NCI-H526 treated with DMSO at 0.1 percent for 48 hours (cell line): ENCODE measurements around the gene CDH4.

Experiments used
- DNase-seq: peaks from one replicate; lab custom pipeline; 2025; lab: John Stamatoyannopoulos, UW

CDH4 gene

DNA sequence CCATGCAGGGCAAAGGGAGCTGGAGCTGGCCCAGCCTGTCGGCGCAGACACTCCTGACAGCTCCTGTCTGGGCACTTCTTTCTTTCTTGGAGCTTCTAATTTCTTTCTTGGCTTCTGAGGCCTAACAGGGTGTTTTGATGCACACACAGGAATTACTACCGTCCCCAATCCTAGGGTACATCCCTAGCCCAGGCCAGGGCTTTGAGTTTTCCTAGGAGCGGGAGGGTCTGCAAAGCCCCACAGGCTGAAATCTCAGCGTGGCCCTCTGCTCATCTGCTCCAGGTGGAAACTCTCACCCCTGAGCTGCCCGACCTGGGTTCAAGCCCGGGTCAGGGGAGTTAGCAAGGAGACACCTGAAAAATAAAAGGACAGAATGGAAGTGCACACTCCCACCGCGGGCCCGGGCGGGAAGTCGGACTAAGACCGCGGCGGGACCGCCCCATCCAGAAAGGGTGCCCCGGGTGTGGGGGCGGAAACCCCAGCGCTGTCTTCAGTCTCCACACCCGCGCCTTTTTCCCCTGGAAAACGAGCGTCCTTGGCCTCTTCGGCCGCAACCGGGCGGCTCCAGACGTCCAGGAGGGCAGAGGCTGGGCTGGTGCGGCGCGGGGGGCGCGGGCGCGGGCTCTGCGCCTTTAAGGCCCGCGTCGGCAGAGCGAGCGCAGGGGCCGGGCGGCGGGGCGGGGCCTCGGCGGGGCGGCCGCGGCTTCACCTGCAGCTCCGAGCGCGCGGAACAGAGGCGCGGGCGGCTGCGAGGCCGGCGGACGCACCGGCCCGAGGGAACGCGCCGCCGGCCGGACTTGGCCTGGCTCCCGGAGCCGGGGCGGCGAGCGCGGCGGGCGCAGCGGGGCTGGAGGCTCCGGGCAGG, at the start of gene CDH4:
CDH4 (plus strand) TSS at position 733 of the 865 bp plus-strand sequence.
- DNase-seq: peak; percentile 22

DNA sequence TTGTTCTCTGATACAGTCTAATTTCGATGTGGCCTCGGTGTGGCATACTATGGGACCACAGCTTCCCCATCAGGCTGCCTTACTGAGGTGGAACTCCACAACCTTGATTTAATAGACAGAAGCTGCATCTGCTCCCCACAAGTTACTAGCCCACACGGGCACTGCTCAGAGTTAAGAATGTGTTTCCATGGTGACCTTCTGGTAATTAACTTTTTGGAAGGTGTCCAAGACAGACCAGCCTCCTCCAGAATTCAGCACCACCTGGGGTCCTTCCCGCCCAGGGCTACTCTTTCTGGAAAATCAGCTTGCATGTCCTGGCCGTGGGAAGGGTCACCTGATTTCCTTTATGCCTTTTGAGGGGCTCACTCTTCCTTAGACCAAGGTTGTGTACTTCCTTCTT, 48.7 kb upstream of the CDH4 start:
- DNase-seq: no peak

DNA sequence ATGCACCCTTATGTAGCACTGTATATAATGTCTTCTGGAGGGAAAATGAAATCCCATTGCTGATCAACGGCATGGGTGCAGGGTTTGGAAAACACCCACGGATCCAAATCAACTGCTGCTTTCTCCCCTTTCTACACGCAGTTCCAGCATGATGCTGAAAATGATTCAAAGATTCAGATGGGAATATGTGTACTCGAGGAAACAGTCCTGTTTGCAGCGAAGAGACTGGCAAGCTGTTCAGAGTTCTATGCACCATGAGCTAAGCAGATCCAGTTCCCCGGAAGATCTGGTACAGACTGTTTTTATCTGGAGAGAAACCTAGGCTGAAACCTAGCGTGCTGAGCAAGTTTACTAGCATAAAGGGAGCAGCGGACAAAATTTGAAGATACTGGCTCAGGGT, 47.9 kb upstream of the CDH4 start:
- no peak for DNase-seq

DNA sequence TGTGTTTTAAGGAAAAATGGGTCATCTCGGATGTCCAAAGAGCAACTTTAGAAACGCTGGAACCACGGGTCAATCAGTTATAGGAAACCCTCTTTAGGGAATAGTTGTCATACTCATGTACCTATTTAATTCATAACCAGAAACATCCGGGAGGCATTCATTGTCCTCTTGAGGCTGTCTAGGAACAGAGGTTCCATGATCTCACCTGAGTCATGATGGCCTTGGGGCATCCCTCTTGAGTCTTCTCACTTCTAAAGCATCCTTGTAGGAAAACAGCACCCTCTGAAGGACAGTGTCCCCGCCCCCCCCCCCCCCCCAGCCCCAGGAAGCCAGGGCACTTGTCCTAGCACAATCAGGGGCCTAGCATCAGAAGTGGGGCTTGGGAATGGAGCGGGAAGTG, 46.3 kb upstream of the CDH4 start:
- DNase-seq: no peak

DNA sequence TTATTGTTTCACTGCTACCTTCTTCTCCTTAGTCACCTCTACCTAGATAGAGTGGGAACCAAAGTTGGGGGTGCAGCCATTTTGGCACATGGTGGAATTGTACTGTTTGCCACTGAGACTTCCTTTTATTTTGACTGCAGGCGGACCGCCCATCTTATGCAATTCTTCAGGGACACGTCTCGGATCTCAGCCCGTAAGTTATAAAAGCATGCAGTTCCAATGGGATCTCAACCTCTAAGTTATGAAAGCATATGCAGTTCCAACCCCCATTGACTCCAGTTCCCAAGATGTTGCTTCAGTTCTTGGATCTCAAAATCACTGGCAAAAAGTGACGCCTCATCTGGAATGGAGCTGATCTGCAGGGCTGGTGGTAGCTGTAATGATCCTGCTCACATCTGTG, 41.2 kb upstream of the CDH4 start:
- DNase-seq: no peak

DNA sequence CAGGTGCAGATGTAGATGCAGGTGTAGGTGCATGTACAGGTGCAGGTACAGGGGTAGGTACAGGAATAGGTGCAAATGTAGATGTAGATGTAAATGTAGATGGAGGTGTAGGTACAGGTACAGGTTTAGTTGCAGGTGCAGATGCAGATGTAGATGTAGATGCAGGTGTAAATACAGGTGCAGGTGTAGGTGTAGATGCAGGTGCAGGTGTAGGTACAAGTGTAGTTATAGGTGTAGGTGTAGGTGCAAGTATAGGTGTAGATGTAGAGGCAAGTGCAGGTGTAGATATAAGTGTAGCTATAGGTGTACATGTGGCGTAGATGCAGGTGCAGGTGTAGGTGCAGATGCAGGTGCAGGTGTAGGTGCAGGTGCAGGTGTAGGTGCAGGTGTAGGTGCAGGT, 34.2 kb upstream of the CDH4 start:
- DNase-seq: no peak

DNA sequence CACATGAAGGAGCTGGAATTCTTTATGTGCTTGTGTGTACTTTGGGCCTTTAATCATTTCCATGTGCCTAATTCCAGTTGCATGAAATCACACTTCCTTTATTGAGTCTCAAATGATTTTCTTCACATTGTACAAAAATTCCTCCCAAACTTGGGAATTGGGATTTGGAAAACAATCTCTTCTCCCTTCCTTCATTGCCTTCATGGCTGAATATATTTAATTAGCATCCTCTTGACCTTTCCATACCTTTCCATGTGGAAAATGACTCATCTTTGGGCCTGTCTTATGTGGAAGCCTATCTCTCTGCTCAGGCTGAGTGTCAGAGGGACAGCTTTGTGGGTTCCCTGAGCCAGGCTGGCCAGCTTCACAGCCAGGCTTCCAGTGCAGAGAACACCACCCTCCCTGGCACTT, 33.0 kb upstream of the CDH4 start:
- DNase-seq: no peak

DNA sequence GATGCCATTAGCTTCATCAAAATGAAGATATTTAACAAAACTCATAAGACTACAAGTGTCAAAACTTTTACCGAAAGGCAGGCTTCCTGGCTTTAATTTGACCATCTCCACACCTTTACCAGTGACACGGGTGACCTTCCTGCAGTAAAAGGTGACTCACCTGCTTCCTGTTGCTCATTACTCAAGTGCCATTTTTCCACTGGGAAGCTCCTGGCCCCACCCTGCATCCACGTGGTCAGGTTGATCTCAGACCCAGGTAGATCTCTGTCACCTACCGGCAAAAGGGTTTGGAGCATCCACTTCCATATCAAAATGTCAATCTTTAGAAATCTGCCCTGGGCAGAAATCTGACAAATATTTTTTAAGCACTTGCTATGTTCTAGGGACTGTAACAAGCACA, 31.9 kb upstream of the CDH4 start:
- DNase-seq: no peak

DNA sequence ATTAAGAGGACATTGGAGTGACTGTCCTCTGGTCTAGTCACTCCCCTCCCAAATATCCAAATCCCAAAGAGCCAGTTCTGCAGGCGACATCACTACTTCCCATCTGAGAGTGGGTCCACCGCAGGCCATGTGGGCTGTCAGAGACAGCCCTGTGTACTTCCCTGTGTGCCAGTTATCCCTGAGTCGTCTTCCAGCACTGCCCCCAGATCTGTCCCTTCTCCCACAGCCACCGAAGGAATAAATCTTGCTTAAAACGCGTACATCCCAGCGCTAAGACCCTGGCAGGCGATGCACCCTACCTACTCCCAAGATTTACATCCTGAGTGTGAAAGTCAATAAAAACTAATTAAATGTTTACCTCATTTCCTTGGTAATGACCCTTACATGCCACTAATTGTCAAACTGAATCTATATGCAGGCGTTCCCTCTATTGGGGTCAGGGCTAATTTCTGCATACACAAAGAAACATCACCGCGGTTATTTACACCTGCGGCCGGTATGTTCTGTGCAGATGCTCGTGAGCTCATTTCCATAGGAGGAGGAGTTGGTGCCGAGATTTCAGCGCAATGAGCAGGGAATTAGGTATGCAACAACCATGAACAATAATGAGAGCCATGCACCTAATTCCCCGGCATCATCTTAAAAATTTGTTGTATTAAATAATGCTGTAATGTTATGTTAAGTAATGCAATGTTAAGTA, 31.3 kb upstream of the CDH4 start:
- DNase-seq: no peak

DNA sequence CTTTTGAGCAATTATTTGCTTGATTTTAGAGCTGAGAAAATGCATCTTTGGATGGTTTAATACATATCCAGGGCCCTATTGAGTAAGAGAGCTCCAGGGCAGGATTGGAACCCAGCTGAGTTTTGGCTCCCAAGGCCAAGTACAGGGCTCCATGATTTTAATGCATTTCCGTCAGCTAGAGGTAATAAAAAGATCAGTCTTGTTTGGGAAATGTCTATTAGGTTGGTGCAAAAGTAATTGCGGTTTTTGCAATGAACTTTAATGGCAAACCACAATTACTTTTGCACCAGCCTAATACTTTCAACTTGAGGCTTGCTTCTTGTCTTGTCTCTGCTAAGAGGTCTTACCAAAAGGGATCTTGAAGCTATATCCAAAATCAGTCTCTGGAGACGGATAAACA, 29.4 kb upstream of the CDH4 start:
- no peak for DNase-seq

DNA sequence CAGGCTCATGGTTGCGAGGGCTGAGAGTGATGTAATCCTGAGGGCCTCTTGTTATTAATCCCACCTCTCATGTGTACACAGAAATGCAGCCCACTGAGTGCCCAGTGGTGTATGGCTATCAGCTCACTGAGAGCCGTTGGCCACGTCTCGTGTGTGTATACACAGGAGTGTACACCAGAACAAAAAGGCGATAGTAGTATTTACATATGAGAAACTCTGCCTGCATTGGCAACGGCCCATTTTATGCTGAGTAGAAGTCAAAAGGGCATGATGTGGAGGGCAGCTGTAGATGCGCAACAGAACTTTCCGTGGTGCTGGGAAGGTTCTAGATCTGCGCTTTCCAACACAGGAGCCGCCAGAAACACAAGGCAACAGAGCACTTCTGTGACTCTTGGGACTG, 28.9 kb upstream of the CDH4 start:
- DNase-seq: no peak

DNA sequence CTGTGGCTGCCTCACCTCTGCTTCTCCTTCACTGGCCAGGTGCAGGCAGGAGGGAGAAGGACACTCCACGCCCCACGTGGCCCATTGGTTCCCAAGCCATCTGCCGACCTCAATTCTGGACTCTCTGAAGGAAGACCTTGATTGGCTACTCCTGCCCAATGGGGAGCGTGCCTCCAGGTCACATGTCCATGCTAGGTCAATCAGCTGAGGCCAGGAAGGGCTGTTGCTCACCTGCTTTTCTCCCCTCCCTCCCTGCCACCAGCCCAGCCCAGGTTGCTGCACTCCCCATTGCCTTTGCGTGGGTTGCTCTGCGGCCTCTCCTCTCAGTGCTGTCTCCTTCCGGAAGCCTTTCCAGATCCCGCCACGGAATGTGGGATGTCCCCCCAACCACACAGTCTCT, 21.9 kb upstream of the CDH4 start:
- DNase-seq: no peak

DNA sequence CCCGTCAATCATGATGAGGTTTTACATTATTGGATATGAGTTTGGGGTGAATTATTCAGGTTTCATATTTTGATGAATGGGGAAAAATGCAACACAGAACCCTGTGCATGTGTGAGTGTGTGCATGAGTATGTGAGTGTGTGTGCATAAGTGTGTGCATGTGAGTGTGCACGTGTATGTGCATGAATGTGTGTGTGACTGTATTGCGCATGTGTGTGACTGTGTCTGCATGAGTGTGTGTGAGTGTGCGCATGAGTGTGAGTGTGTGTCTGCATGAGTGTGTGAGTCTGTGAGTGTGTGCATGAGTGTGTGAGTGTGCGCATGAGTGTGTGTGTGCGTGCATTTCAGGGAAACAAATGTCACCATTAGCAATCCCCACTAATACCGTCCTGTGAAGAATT, 18.5 kb upstream of the CDH4 start:
- DNase-seq: no peak

DNA sequence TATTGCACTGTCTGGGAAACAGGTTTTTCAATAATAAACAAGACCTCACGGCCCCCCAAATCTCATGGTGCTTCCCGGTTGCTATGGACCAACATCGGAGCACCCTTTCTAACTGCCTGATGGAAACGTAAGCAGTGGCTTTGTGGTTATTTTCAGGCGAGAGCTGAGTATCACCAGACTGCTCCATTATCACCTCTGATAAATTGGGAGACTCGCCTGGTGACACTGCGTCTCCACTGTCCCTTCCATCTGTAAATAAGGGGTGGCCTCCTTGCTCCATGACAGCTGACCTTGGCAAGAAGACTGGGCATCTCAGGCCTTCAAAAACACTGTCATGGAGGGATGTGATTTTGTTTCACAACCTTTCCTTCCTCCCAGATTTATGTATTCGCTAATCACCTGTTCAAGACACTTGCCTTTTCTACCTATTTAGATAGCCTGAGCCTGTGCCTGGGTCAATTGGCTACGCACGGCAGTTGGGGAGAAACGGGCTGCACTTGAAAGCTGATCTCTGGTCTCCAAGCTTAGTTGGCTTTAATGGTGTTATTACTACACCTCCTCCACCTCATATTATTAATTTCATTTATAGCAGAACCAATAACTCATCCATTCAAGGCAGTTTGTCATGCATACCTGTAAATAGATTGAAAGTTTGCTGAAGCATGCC, 17.7 kb upstream of the CDH4 start:
- DNase-seq: no peak

DNA sequence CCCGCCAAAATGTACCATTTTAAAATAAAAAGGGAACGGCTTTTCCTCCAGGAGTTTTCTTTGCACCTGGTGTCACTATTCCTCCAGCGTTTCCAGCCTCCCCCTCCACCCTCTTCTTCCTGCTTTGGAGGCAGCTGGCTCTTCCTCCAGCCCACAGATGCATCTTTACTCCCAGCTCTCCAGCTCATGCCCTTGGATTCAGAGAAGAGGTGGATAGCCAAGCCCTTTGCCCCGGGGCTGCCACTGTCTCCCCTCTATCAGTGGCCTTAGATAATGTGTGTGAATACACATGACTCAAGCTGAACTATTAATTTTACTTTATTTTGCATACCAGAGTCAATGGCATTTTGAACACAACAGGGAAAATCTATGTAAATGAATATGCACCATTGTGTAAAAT, 15.3 kb upstream of the CDH4 start:
- peak; percentile 92 for DNase-seq

DNA sequence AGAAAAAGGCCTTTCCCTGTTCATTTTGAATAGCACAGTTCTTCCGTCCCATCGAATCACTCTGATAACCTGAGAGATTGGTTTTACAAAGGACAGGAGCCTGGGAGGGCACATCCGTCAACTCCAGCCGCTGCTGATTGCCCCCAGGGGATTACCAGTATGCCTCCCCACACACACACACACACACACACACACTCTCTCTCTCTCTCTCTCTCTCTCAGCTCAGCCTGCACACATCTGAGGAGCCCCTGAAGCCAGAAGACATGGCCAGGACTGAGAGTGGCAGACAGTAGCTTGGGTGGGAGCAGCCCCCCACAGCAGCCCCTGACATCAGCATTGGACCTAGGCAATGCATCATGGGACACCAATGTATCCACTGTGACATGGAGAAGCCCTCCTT, 13.2 kb upstream of the CDH4 start:
- DNase-seq: no peak

DNA sequence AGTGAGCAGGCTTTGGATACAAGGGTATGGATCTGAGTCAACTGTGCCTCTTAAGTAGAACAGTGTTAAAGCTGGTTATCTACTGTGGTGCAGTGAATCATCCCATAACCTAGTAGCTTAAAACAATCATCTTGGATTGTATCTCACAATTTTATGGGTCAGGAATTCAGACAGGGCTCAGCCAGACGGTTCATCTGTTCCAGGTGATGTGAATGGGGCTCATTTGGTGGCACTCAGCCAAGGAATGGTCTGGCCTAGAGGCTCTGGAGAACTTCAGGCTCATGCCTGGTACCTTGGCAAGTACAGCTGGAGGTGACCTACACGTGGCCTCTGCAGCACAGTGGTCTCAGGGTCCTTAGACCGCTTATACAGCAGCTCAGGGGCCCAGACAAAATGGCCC, 11.2 kb upstream of the CDH4 start:
- no peak for DNase-seq

DNA sequence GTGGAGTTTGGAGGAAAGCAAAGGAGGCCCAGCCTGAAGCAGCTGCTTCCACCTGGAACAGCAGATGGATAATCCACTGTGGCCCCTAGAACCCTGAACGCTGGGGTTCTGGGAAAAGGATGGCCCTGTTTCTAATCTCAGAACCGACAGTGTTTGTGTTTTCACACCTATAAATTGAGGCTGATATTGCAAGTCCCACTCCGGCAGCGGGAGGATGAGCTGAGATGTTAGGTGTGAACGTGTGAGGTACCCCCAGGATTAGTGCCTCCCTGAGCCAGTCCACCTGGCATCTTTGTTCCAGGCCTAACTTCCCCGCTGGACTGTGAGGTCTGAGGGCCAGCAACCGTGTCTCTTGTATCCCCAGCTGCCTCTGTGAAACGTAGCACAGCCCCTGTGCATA, 7.8 kb upstream of the CDH4 start:
- DNase-seq: no peak

DNA sequence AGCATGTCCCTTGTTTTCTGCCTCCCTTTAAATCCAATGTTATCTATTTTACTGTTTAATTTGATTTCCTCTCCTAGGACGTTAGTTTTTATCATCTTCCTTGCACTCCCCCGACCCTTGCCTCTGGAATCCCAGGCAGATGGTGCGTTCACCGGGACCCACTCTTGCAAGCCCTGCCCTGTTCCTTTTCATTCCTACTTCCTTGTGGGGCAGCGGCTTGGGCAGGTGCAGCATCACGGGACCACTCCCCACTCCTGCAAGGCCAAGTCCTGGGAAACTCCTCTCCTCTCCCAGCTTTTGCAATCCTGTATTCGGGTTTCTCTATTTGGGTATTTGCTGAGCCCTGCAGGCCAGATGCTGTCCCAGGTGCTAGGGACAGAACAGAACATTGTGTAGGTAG, 5.8 kb upstream of the CDH4 start:
- no peak for DNase-seq

DNA sequence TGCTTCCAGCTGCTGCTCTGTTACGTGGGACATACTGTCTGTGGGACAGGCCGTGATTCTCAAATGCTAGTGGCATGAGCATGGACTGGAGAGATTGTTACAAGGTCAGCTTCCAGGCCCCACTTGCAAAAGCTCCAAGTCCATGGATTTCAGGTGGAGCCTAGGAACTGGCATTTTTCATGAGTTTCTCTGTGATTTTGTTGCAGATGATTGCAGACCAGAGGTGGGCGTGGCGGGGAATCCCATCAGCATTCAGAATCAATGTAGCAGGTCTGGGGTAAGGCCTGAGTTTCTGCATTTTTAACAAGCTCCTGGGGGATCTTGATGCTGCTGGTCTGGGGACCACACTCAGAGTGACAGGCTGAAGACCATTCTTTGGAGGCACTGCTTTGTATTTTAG, 2.4 kb upstream of the CDH4 start:
- no peak for DNase-seq

DNA sequence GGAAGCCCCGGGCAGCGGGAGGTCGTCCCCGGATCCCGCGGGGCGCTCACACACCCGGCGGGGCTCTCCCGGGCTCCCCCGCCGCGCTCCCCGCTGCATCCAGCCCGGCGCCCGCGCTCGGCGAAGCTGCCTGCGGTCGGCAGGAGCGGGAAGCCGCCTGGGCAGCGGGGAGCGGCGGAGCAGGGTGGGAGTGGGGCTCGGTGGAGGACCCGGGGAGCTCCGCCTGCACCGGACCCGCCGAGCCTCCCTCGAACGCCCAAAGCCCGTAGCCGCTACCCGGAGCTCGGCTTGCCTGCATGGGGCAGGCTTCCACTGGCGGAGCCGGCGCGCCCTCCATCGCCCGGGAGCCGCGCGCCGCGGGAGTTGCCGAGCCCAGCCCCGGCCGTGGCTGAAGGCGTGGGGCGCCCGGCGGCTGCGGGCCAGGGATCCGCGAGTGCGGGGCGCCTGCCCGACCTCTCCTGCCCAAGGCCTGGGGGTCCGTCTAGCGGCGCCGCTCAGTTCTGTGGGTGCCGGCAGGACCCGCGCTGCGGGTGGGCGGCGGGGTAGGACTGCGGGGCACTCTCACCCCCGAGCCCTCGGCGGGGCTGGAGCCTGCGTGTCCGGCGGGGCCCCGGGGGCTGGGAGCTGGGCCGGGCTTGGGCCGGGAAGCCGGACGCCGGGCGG, 671 bp downstream of the CDH4 start:
- no peak for DNase-seq

DNA sequence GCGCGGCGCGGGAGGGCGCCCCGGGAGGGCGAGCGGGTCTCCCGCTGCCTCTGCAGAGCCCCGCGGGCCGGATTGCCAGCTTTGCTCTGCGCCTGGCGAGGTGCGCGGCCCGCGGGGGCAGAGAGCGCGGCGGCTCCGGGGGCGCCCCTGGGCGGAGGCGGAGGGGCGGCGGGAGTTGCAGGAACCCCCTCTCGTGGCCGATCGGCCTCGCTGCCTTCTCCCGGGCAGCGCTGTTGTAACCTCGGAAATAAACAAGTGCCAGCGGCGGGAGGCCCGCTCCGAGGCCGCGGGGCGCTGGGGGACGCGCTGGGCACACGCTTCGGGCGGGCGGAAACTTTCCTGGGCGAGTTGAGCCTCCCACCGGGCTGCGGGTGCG, 1.2 kb downstream of the CDH4 start:
- DNase-seq: no peak
